HG03095 (cell line): ENCODE data around the gene KAT2A.

ENCODE experiments used
- ATAC-seq: cut with Tn5 transposase; IDR thresholded peaks from one replicate; pipeline ENCODE4 v1.9.1; 2021; ENCODE audit warnings: moderate library complexity; ENCODE audit not compliant: unreplicated experiment

The KAT2A gene

DNA sequence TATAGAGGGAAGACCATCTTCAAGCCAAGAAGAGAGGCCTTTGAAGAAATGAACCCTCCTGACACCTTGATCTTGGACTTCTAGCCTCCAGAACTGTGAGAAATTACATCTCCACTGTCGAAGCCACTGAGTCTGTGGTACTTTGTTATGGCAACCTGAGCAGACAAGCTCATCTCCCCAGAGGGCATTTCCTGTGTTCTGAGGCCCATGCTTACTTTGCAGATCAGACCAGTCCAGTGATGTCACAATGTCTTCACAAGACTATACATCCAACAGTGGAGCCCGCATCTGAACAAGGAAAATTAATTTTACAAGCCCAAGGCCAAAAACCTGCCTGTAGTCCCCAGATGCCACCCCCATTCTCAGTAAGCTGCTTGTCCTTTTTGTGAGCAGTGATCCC lies 56.0 kb downstream of the KAT2A start:
- no peak for ATAC-seq
